B cell (primary cell): ENCODE data around the gene TIAM1. TPM values are rescaled to one million over a fixed set of nuclear protein-coding genes. Genes with fewer than 3 reads are reported as not detected.

Source experiments
- ATAC-seq: fragments of 200-7000 bp; cut with Tn5 transposase; one replicate; pipeline ENCODE4 v1.10.0; 2021; ENCODE audit warnings: low read depth, mild to moderate bottlenecking, moderate number of reproducible peaks, moderate library complexity
- CTCF ChIA-PET: fragments of 350-600 bp; sonication (Branson Sonifier 250); formaldehyde crosslinking; loops from one replicate; lab custom pipeline; 2021; ENCODE audit warnings: antibody characterized with exemption, inconsistent platforms; lab: Charles Lee
- POLR2A ChIA-PET: fragments of 350-600 bp; sonication (Branson Sonifier 250); formaldehyde crosslinking; loops from one replicate; lab custom pipeline; 2021; ENCODE audit warnings: antibody characterized with exemption; lab: Charles Lee
- DNase-seq: peaks from one replicate; pipeline ENCODE4 v3.0.0; 2013
- H2AFZ ChIP-seq: 2 replicates; pipeline ENCODE4 v1.6.1; 2012; ENCODE audit warnings: mild to moderate bottlenecking, low read depth, low read length; ENCODE audit not compliant: insufficient read depth, poor library complexity, severe bottlenecking
- H3K27ac ChIP-seq, 2 donors: 1 replicate in 1 of 2; 2 replicates in 1 of 2; pipeline ENCODE4 v1.5.1; 2012 to 2013; ENCODE audit warnings: low read length in 2 of 2, mild to moderate bottlenecking in 2 of 2, moderate library complexity in 1 of 2
- H3K27me3 ChIP-seq, 4 experiments: fragments of 200-600 bp in 1 of 4; sonication (generic) in 1 of 4; replicated peaks in 1 of 4; 1 replicate in 2 of 4; 2 replicates in 2 of 4; pipeline versions ENCODE4 v1.6.1 to v1.7.0; 2013 to 2016; ENCODE audit warnings: low read length in 3 of 4, mild to moderate bottlenecking in 2 of 4, mixed read lengths in 1 of 4, moderate library complexity in 1 of 4; ENCODE audit not compliant: insufficient read depth in 4 of 4, control insufficient read depth in 3 of 4; ENCODE audit errors: control extremely low read depth in 1 of 4
- H3K36me3 ChIP-seq, 2 experiments: replicated peaks in 1 of 2; 1 replicate in 1 of 2; 2 replicates in 1 of 2; pipeline versions ENCODE4 v1.6.1 to v1.7.1; 2013; ENCODE audit warnings: low read length in 1 of 2; ENCODE audit not compliant: insufficient read depth in 2 of 2, control insufficient read depth in 1 of 2; ENCODE audit errors: control extremely low read depth in 1 of 2, extremely low read depth in 1 of 2
- H3K4me1 ChIP-seq, 2 donors: fragments of 200-600 bp in 1 of 2; sonication (generic) in 1 of 2; 1 replicate in 1 of 2; 2 replicates in 1 of 2; pipeline versions ENCODE4 v1.5.1 to v1.6.1; 2013 to 2017; ENCODE audit warnings: low read length in 2 of 2; ENCODE audit not compliant: control insufficient read depth in 2 of 2, insufficient read depth in 2 of 2
- H3K4me2 ChIP-seq: replicated peaks from 2 replicates; pipeline ENCODE3; 2012; ENCODE audit warnings: mild to moderate bottlenecking, low read depth, low read length; ENCODE audit not compliant: poor library complexity, severe bottlenecking
- H3K4me3 ChIP-seq, 5 experiments: fragments of 200-600 bp in 1 of 5; sonication (generic) in 1 of 5; 1 replicate in 3 of 5; 2 replicates in 2 of 5; pipeline versions ENCODE4 v1.5.1 to v1.7.0; 2011 to 2016; ENCODE audit warnings: low read length in 4 of 5, mild to moderate bottlenecking in 4 of 5, low read depth in 2 of 5, control low read depth in 1 of 5, moderate library complexity in 1 of 5; ENCODE audit not compliant: insufficient read depth in 1 of 5; ENCODE audit errors: control extremely low read depth in 1 of 5, extremely low read depth in 1 of 5
- H3K79me2 ChIP-seq: fragments of 200-600 bp; sonication (generic); one replicate; pipeline ENCODE4 v1.6.0; 2016; ENCODE audit warnings: low read length; ENCODE audit not compliant: control insufficient read depth, insufficient read depth
- H3K9ac ChIP-seq: fragments of 200-600 bp; sonication (generic); 2 replicates; pipeline ENCODE4 v1.6.1; 2017; ENCODE audit warnings: mild to moderate bottlenecking, low read length, moderate library complexity
- H3K9me3 ChIP-seq, 3 donors: one replicate each; pipeline versions ENCODE4 v1.6.1 to v1.7.1; 2013; ENCODE audit warnings: low read length in 2 of 3; ENCODE audit not compliant: control insufficient read depth in 2 of 3, insufficient read depth in 1 of 3; ENCODE audit errors: control extremely low read depth in 1 of 3
- H4K20me1 ChIP-seq: 2 replicates; pipeline ENCODE4 v1.6.0; 2012; ENCODE audit warnings: mild to moderate bottlenecking, low read length; ENCODE audit not compliant: insufficient read depth, control insufficient read depth, poor library complexity, severe bottlenecking
- H3K27ac Mint-ChIP-seq: one replicate; pipeline ENCODE4 v1.8.0; 2021; ENCODE audit warnings: mixed read lengths
- H3K27me3 Mint-ChIP-seq: one replicate; pipeline ENCODE4 v1.8.0; 2021; ENCODE audit warnings: mixed read lengths
- H3K4me1 Mint-ChIP-seq: one replicate; pipeline ENCODE4 v1.8.0; 2021; ENCODE audit warnings: mixed read lengths
- H3K4me3 Mint-ChIP-seq: one replicate; pipeline ENCODE4 v1.8.0; 2021; ENCODE audit warnings: mixed read lengths
- H3K9me3 Mint-ChIP-seq: one replicate; pipeline ENCODE4 v1.8.0; 2022; ENCODE audit warnings: mixed read lengths; ENCODE audit not compliant: insufficient read depth
- EZH2 ChIP-seq: IDR thresholded peaks from 2 replicates; pipeline ENCODE4 v1.6.1; 2012; ENCODE audit warnings: borderline replicate concordance, low read depth, mild to moderate bottlenecking, moderate library complexity, low read length; ENCODE audit not compliant: insufficient read depth, poor library complexity, severe bottlenecking
- WGBS: methylation state at CpG from one replicate; pipeline ENCODE4 v1.1.5; 2013; ENCODE audit warnings: missing lambda C conversion rate; ENCODE audit not compliant: insufficient coverage; 5-methylcytosine and 5-hydroxymethylcytosine counted together
- intact Hi-C: fragments of 100-400 bp; cut with micrococcal nuclease; formaldehyde crosslinking; loops from one replicate; pipeline ENCODE4 v1.10.0; 2022
- polyA plus RNA-seq: library from polyadenylated mRNA; depleted of rRNA; stranded (reverse); fragments of >200 nt; gene quantifications from 2 replicates; pipeline ENCODE4 v1.2.3, GENCODE V29; 2012
- total RNA-seq, 2 donors: library from RNA; stranded (reverse); fragments of 120-200 nt in 1 of 2; gene quantifications; 1 replicate in 1 of 2; 2 replicates in 1 of 2; pipeline versions ENCODE4 v1.2.3 to v1.2.4, GENCODE V29; 2013 to 2022
- TF ChIP-seq, protein P1 (sequence below): fragments of 200-600 bp; IDR thresholded peaks from one replicate; pipeline ENCODE4 v1.8.0; 2022; ENCODE audit warnings: antibody characterized with exemption, mild to moderate bottlenecking

The TIAM1 gene
- total and polyA plus RNA-seq, 2 donors (not counting 1 experiment from before 2014, with no cell fraction given): 0.51 to 1.0 TPM

DNA sequence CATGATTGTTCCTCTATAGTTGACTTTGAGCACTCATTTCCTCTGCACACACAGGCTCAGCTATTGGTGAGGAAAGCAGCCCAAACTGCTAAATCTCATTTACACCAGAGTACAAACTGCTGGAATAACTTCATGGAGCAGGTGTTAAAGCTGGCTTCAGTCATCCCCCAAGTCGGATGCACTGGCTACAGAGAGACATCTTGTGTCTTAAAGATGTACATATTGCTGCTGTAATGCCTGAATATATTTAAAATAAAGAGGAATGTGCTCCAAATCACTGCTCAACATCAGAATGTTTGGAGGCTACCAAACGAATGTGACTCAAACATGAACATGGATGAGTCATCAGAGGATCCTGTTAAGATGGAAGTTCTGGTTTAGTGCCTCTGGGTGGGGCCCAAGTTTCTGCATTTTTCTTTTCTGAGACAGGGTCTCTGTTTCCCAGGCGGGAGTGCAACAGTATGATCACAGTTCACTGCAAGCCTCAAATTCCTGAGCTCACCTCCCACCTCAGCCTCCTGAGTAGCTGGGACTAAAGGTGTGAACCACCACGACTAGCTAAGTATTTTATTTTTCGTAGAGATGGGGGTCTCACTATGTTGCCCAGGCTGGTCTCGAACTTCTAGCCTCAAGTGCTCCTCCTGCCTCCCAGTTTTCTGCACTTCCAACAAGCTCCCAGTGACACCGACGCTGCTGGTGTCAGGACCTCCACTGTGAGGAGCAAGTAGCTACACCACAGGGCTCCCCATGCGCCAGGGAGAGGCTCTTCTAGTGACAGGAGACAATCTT is 226.7 kb downstream of the TIAM1 start:
- ATAC-seq (no peak), DNase-seq (no peak)
- H4K20me1 ChIP-seq: no peaks in the 10 kb centered on the region
- CTCF ChIA-PET: no interaction called here
- H3K9ac ChIP-seq: no peak overlapping the region
- no peak overlapping the region for H2AFZ ChIP-seq
- no peak overlapping the region for H3K27ac ChIP-seq
- H3K4me2 ChIP-seq: no peak overlapping the region
- no peaks in the 10 kb centered on the region for H3K9me3 Mint-ChIP-seq
- TF ChIP-seq, protein P1, sequence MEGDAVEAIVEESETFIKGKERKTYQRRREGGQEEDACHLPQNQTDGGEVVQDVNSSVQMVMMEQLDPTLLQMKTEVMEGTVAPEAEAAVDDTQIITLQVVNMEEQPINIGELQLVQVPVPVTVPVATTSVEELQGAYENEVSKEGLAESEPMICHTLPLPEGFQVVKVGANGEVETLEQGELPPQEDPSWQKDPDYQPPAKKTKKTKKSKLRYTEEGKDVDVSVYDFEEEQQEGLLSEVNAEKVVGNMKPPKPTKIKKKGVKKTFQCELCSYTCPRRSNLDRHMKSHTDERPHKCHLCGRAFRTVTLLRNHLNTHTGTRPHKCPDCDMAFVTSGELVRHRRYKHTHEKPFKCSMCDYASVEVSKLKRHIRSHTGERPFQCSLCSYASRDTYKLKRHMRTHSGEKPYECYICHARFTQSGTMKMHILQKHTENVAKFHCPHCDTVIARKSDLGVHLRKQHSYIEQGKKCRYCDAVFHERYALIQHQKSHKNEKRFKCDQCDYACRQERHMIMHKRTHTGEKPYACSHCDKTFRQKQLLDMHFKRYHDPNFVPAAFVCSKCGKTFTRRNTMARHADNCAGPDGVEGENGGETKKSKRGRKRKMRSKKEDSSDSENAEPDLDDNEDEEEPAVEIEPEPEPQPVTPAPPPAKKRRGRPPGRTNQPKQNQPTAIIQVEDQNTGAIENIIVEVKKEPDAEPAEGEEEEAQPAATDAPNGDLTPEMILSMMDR: no peak
- no peak for TF ChIP-seq EZH2
- no peaks in the 10 kb centered on the region for H3K79me2 ChIP-seq
- intact Hi-C loops: no loop called here
- POLR2A ChIA-PET: no interaction called here
- no peaks in the 10 kb centered on the region for H3K27me3 ChIP-seq
- H3K4me3 ChIP-seq: no peak overlapping the region
- H3K4me3 Mint-ChIP-seq: no peak overlapping the region
- H3K4me1 Mint-ChIP-seq: no peaks in the 10 kb centered on the region
- H3K36me3 ChIP-seq: no peaks in the 10 kb centered on the region
- H3K27me3 Mint-ChIP-seq: no peaks in the 10 kb centered on the region
- H3K9me3 ChIP-seq: no peaks in the 10 kb centered on the region
- no peaks in the 10 kb centered on the region for H3K4me1 ChIP-seq
- no peak overlapping the region for H3K27ac Mint-ChIP-seq
- 78% methylated on average over 8 of the region's 9 CpGs for WGBS

DNA sequence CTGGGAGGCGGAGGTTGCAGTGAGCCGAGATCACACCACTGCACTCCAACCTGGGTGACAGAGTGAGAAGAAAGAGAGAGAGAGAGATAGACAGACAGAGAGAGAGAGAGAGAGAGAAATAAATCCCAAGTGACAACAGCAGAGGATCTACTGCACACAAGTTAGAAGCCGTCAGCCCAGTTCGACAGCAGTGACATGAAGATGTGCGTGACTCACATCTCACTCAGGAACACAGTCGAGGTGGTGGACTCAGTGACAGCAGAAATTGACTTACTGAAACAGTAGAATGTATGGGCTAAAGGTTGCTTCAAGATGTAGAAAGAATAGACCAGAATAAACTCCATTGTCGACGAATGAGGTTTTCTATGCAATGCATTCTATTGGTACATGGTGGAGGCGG is 228.8 kb downstream of the TIAM1 start:
- Mint-ChIP-seq H3K4me3 (no peak overlapping the region), H3K9me3 (no peaks in the 10 kb centered on the region), H3K27ac (no peak overlapping the region), H3K4me1 (no peaks in the 10 kb centered on the region), H3K27me3 (no peaks in the 10 kb centered on the region)
- no peak for ATAC-seq
- Histone ChIP-seq H3K4me2 (no peak overlapping the region), H3K27me3 (no peaks in the 10 kb centered on the region), H4K20me1 (no peaks in the 10 kb centered on the region), H3K79me2 (no peaks in the 10 kb centered on the region), H3K9me3 (no peaks in the 10 kb centered on the region), H3K27ac (no peak overlapping the region), H3K9ac (no peak overlapping the region), H2AFZ (no peak overlapping the region), H3K36me3 (no peaks in the 10 kb centered on the region), H3K4me1 (no peaks in the 10 kb centered on the region), H3K4me3 (no peak overlapping the region)
- no peak for DNase-seq
- no peak for TF ChIP-seq EZH2
- TF ChIP-seq, protein P1: no peak
- intact Hi-C loops: no loop called here
- POLR2A ChIA-PET: no interaction called here
- WGBS: 69% methylated on average over 4 of the region's 9 CpGs
- CTCF ChIA-PET: no interaction called here
